ENCODE results near the gene FYB2. TPM values are rescaled to one million over a fixed set of nuclear protein-coding genes. Genes with fewer than 3 reads are reported as not detected.

The FYB2 gene
- total RNA-seq, 1 experiment from 2014 or later: 0.48 TPM

GRCh38 chr1:56831871-56832693, 12.9 kb upstream of the FYB2 start:
- DNase-seq: peak; percentile 64
- H2BK5ac ChIP-seq (ENCODE audit: insufficient read length, low read length): no peak overlapping the region
- WGBS (ENCODE audit: extremely low coverage, insufficient read length, low lambda C conversion rate): no CpG with 5 or more reads among the region's 8 CpGs
- H3K79me1 ChIP-seq (ENCODE audit: insufficient read depth, low read depth, low read length, poor library complexity, severe bottlenecking): no peaks in the 10 kb centered on the region
- H3K27ac Mint-ChIP-seq: no peak overlapping the region
- no peak overlapping the region for H4K91ac ChIP-seq (ENCODE audit: insufficient read length, low read depth, low read length)
- H2BK120ac ChIP-seq (ENCODE audit: low read depth, low read length, poor library complexity, severe bottlenecking): no peak overlapping the region
- H3K9me3 Mint-ChIP-seq: no peaks in the 10 kb centered on the region
- H3K27me3 ChIP-seq (ENCODE audit: insufficient read depth, low read length): no peaks in the 10 kb centered on the region
- TF ChIP-seq CTCF (conservative IDR thresholded peaks at IDR 0.05): peak; percentile 97
- H3K4me3 Mint-ChIP-seq: no peak overlapping the region
- H3K27ac ChIP-seq (ENCODE audit: insufficient read length, low read depth, low read length): no peak overlapping the region
- H3K36me3 Mint-ChIP-seq (ENCODE audit: insufficient read depth in 1 of 3, low read depth in 3 of 3): no peaks in the 10 kb centered on the region
- no peaks in the 10 kb centered on the region for H3K4me1 ChIP-seq (ENCODE audit: insufficient read depth, low read length)
- H4K8ac ChIP-seq (replicated peaks; ENCODE audit: insufficient read length, low read depth, low read length): no peak overlapping the region
- H3K27me3 Mint-ChIP-seq (ENCODE audit: low read depth): peaks cover 5% of the 10 kb centered on the region
- H3K4me1 Mint-ChIP-seq: peaks cover 5 to 7% of the 10 kb centered on the region in 2 experiments; a peak in 3 of 4 replicates
- no peak overlapping the region for H3K4me2 ChIP-seq (ENCODE audit: insufficient read depth, insufficient read length, low read length)
- H3K23me2 ChIP-seq (ENCODE audit: insufficient read length, low read depth, low read length, poor library complexity, severe bottlenecking): no peaks in the 10 kb centered on the region
- H2BK20ac ChIP-seq (ENCODE audit: low read depth, low read length, poor library complexity, severe bottlenecking): no peak overlapping the region
- no peak overlapping the region for H3K56ac ChIP-seq (ENCODE audit: insufficient read length, low read depth, low read length)
- H3K18ac ChIP-seq (ENCODE audit: insufficient read length, low read depth, low read length): no peak overlapping the region
- no peak overlapping the region for H2BK15ac ChIP-seq (ENCODE audit: low read depth, low read length)
- H3K23ac ChIP-seq (ENCODE audit: insufficient read length, low read depth, low read length): no peak overlapping the region
- no peaks in the 10 kb centered on the region for H4K20me1 ChIP-seq (ENCODE audit: control insufficient read depth, insufficient read depth, insufficient read length)
- H4K5ac ChIP-seq (ENCODE audit: insufficient read length, low read depth, low read length): no peak overlapping the region
- no peak overlapping the region for H3T11ph ChIP-seq (ENCODE audit: low read length)
- no peak overlapping the region for H3K14ac ChIP-seq (ENCODE audit: insufficient read depth, low read length)
- H2BK12ac ChIP-seq (ENCODE audit: insufficient read length, low read depth, low read length): no peak overlapping the region
- no peak overlapping the region for H3K4ac ChIP-seq (ENCODE audit: low read depth, low read length)
- no peak overlapping the region for H2AFZ ChIP-seq (ENCODE audit: low read length)
- H3K9ac ChIP-seq (ENCODE audit: extremely low read depth, insufficient read length, low read length): no peak overlapping the region
- H2AK5ac ChIP-seq (ENCODE audit: insufficient read length, low read length): no peak overlapping the region
- H3K79me2 ChIP-seq (ENCODE audit: insufficient read depth, low read length): no peaks in the 10 kb centered on the region
- H3K9me3 ChIP-seq (ENCODE audit: control insufficient read depth, low read depth, low read length): no peaks in the 10 kb centered on the region

All from H9 (cell line).